Endodermal cell (in vitro differentiated cells): ENCODE results near the gene VAMP3. TPM values are rescaled to one million over a fixed set of nuclear protein-coding genes. Genes with fewer than 3 reads are reported as not detected.
A peak's percentile ranks its signal among the peaks of the same experiment; 100 is the strongest.

ENCODE experiments used
- DNase-seq: peaks from one replicate; pipeline ENCODE4 v3.0.0-alpha.2; 2017
- H3K27ac ChIP-seq: 2 replicates; pipeline ENCODE4 v1.5.1; 2013; ENCODE audit warnings: mild to moderate bottlenecking, low read depth, low read length, moderate library complexity
- H3K27me3 ChIP-seq: 2 replicates; pipeline ENCODE4 v1.6.1; 2013; ENCODE audit warnings: mild to moderate bottlenecking, low read length, moderate library complexity; ENCODE audit not compliant: insufficient read depth, control insufficient read depth, poor library complexity, severe bottlenecking
- H3K36me3 ChIP-seq: 2 replicates; pipeline ENCODE4 v1.7.0; 2013; ENCODE audit warnings: mild to moderate bottlenecking, low read length, moderate library complexity; ENCODE audit not compliant: control insufficient read depth, insufficient read depth
- H3K4me1 ChIP-seq: one replicate; pipeline ENCODE4 v1.7.0; 2013; ENCODE audit warnings: low read length; ENCODE audit not compliant: control insufficient read depth, insufficient read depth
- H3K4me3 ChIP-seq: 2 replicates; pipeline ENCODE4 v1.5.1; 2013; ENCODE audit warnings: mild to moderate bottlenecking, low read length, moderate library complexity
- H3K9ac ChIP-seq: 2 replicates; pipeline ENCODE4 v1.6.1; 2013; ENCODE audit warnings: mild to moderate bottlenecking, low read length, moderate library complexity; ENCODE audit not compliant: poor library complexity, severe bottlenecking; ENCODE audit errors: extremely low read depth
- H3K9me3 ChIP-seq: 2 replicates; pipeline ENCODE4 v1.6.1; 2013; ENCODE audit warnings: mild to moderate bottlenecking, low read length, moderate library complexity; ENCODE audit not compliant: control insufficient read depth
- H3K27ac Mint-ChIP-seq: 2 replicates; pipeline ENCODE4 v1.8.0; 2020; ENCODE audit warnings: mixed read lengths
- H3K27me3 Mint-ChIP-seq: 2 replicates; pipeline ENCODE4 v1.8.0; 2021; ENCODE audit warnings: mild to moderate bottlenecking, mixed read lengths; ENCODE audit not compliant: insufficient read depth
- H3K36me3 Mint-ChIP-seq: 2 replicates; pipeline ENCODE4 v1.8.0; 2020; ENCODE audit warnings: low read depth, mixed read lengths
- H3K4me1 Mint-ChIP-seq: 2 replicates; pipeline ENCODE4 v1.8.0; 2020; ENCODE audit warnings: mixed read lengths
- H3K4me3 Mint-ChIP-seq: 2 replicates; pipeline ENCODE4 v1.8.0; 2020; ENCODE audit warnings: mild to moderate bottlenecking, moderate library complexity, mixed read lengths
- H3K9me3 Mint-ChIP-seq: 2 replicates; pipeline ENCODE4 v1.8.0; 2020; ENCODE audit warnings: mild to moderate bottlenecking, mixed read lengths
- WGBS, 2 experiments: methylation state at CpG; one replicate each; pipeline versions ENCODE4 v1.1.5 to v1.1.7; 2013; ENCODE audit warnings: missing lambda C conversion rate in 2 of 2, mixed read lengths in 1 of 2; ENCODE audit not compliant: insufficient coverage in 1 of 2, insufficient read length in 1 of 2; 5-methylcytosine and 5-hydroxymethylcytosine counted together
- long read RNA-seq, 4 experiments: library from polyadenylated mRNA in 2 of 4; library from RNA in 1 of 4; library from capped mRNA in 1 of 4; stranded (forward) in 3 of 4; unstranded in 1 of 4; transcript quantifications; one replicate each; pipeline ENCODE4 v2.0.0, GENCODE V29; 2020 to 2021; ENCODE audit warnings: inconsistent platforms in 1 of 4
- polyA plus RNA-seq, 2 experiments: library from polyadenylated mRNA; stranded (reverse); fragments of 50-300 nt; gene quantifications; one replicate each; pipeline ENCODE4 v1.2.3, GENCODE V29; 2013
- total RNA-seq, 2 donors: library from RNA; stranded (reverse); fragmentation: NEBNext Ultra II Directional in 1 of 2; extraction: Animal tissue kit (Norgen Biotek cat#: 25700) in 1 of 2; gene quantifications; 2 replicates in 1 of 2; 3 replicates in 1 of 2; pipeline ENCODE4 v1.2.1, GENCODE V29; 2021
- TF ChIP-seq, protein P1 (sequence below): fragments of 200-600 bp; sonication (generic); conservative IDR thresholded peaks from 2 replicates; pipeline ENCODE4 v1.5.0; 2021; ENCODE audit warnings: antibody characterized with exemption, mild to moderate bottlenecking

VAMP3 gene
- total RNA-seq = 10 to 100 TPM; 53.2 to 60.2 TPM
- polyA plus RNA-seq (2013, experiment 1 of 2) = 65.6 TPM
- 62.7 TPM for polyA plus RNA-seq (2013, experiment 2 of 2)
- long read RNA-seq, experiment 1, transcript VAMP3-201 (5 exons, 2,205 nt) = major isoform, 12 of 29 reads
- long read RNA-seq, experiment 1, partial matches to known transcripts = 8 of 29 reads
- long read RNA-seq, experiment 1, other reads (novel, unspliced or antisense) = 9 of 29 reads
- long read RNA-seq, experiment 2, transcript VAMP3-201 (5 exons, 2,205 nt) = major isoform, 37 of 49 reads
- long read RNA-seq, experiment 2, partial matches to known transcripts = 1 of 49 reads
- long read RNA-seq, experiment 2, other reads (novel, unspliced or antisense) = 7 of 49 reads
- long read RNA-seq, experiment 3, transcript VAMP3-201 (5 exons, 2,205 nt) = major isoform, 264 of 277 reads
- long read RNA-seq, experiment 3, partial matches to known transcripts = 0 of 277 reads
- long read RNA-seq, experiment 3, other reads (novel, unspliced or antisense) = 10 of 277 reads
- long read RNA-seq, experiment 4, transcript VAMP3-201 (5 exons, 2,205 nt) = major isoform, 40 of 45 reads
- long read RNA-seq, experiment 4, partial matches to known transcripts = 1 of 45 reads
- long read RNA-seq, experiment 4, other reads (novel, unspliced or antisense) = 4 of 45 reads

- H3K9ac ChIP-seq = peak within 1 kb of the TSS; percentile 65
- H3K27me3 Mint-ChIP-seq = no peaks in the 10 kb centered on the region
- H3K4me3 Mint-ChIP-seq = peak within 1 kb of the TSS; percentile 80
- WGBS, 2 experiments = 0% methylated on average over 34 to 97 of the region's 97 CpGs
- H3K4me1 Mint-ChIP-seq = peaks cover 10% of the 10 kb centered on the region
- TF ChIP-seq, protein P1, sequence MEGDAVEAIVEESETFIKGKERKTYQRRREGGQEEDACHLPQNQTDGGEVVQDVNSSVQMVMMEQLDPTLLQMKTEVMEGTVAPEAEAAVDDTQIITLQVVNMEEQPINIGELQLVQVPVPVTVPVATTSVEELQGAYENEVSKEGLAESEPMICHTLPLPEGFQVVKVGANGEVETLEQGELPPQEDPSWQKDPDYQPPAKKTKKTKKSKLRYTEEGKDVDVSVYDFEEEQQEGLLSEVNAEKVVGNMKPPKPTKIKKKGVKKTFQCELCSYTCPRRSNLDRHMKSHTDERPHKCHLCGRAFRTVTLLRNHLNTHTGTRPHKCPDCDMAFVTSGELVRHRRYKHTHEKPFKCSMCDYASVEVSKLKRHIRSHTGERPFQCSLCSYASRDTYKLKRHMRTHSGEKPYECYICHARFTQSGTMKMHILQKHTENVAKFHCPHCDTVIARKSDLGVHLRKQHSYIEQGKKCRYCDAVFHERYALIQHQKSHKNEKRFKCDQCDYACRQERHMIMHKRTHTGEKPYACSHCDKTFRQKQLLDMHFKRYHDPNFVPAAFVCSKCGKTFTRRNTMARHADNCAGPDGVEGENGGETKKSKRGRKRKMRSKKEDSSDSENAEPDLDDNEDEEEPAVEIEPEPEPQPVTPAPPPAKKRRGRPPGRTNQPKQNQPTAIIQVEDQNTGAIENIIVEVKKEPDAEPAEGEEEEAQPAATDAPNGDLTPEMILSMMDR = no peak
- H3K4me3 ChIP-seq = peak within 1 kb of the TSS; percentile 97
- no peaks in the 10 kb centered on the region for H3K27me3 ChIP-seq
- peaks cover 29% of the 10 kb centered on the region for H3K36me3 ChIP-seq
- H3K36me3 Mint-ChIP-seq = peaks cover 33% of the 10 kb centered on the region
- peak within 1 kb of the TSS; percentile 92 for H3K27ac Mint-ChIP-seq
- peaks cover 4% of the 10 kb centered on the region for H3K4me1 ChIP-seq
- no peaks in the 10 kb centered on the region for H3K9me3 ChIP-seq
- no peaks in the 10 kb centered on the region for H3K9me3 Mint-ChIP-seq
- peak; percentile 97 for DNase-seq
- H3K27ac ChIP-seq = peak within 1 kb of the TSS; percentile 30
Observed at GRCh38 chr1:7770997-7771822, at the start of gene VAMP3. Gene VAMP3 (plus strand): TSS chr1:7771296. CDS start chr1:7771384, 88 bp downstream.

GRCh38 chr1:7721940-7722669, 49.0 kb upstream of the VAMP3 start:
- Histone ChIP-seq H3K9ac (no peak overlapping the region), H3K9me3 (no peaks in the 10 kb centered on the region), H3K36me3 (no peaks in the 10 kb centered on the region), H3K27ac (no peak overlapping the region), H3K4me1 (no peaks in the 10 kb centered on the region), H3K27me3 (no peaks in the 10 kb centered on the region), H3K4me3 (no peak overlapping the region)
- Mint-ChIP-seq H3K4me3 (no peak overlapping the region), H3K4me1 (peaks cover 7% of the 10 kb centered on the region), H3K9me3 (no peaks in the 10 kb centered on the region), H3K27me3 (peaks cover 17% of the 10 kb centered on the region), H3K36me3 (no peaks in the 10 kb centered on the region), H3K27ac (no peak overlapping the region)
- TF ChIP-seq, protein P1 = no peak
- DNase-seq = no peak
- 80 to 87% methylated on average over 2 to 4 of the region's 5 CpGs for WGBS, 2 experiments

GRCh38 chr1:7722670-7723012, 48.5 kb upstream of the VAMP3 start:
- H3K4me3 Mint-ChIP-seq = no peak overlapping the region
- H3K36me3 Mint-ChIP-seq = no peaks in the 10 kb centered on the region
- no peak for DNase-seq
- H3K36me3 ChIP-seq = no peaks in the 10 kb centered on the region
- peaks cover 17% of the 10 kb centered on the region for H3K27me3 Mint-ChIP-seq
- no peak overlapping the region for H3K4me3 ChIP-seq
- no peaks in the 10 kb centered on the region for H3K9me3 ChIP-seq
- no peak overlapping the region for H3K9ac ChIP-seq
- peaks cover 7% of the 10 kb centered on the region for H3K4me1 Mint-ChIP-seq
- no peaks in the 10 kb centered on the region for H3K9me3 Mint-ChIP-seq
- no peak overlapping the region for H3K27ac ChIP-seq
- no peak overlapping the region for H3K27ac Mint-ChIP-seq
- no peaks in the 10 kb centered on the region for H3K27me3 ChIP-seq
- 95% methylated on average over 2 of the region's 2 CpGs; no CpG with 5 or more reads in 1 of the 2 experiments for WGBS, 2 experiments
- H3K4me1 ChIP-seq = no peaks in the 10 kb centered on the region
- TF ChIP-seq, protein P1 = no peak
